ENCODE results near the gene EXOC8. TPM values are rescaled to one million over a fixed set of nuclear protein-coding genes. Genes with fewer than 3 reads are reported as not detected.

EXOC8 gene
- total RNA-seq, 1 donor from 2014 or later, result 12.5 TPM

GRCh38 chr1:231295938-231296337 lies 41.7 kb downstream of the EXOC8 start:
- H3K27ac ChIP-seq (ENCODE audit: low read depth, low read length), result no peak overlapping the region
- H3K27me3 ChIP-seq (ENCODE audit: control insufficient read depth in 3 of 3, insufficient read depth in 3 of 3, low read length in 3 of 3), result no peaks in the 10 kb centered on the region
- no peak overlapping the region for H3K4me3 ChIP-seq (ENCODE audit: low read length in 3 of 3)
- no peak overlapping the region for H3K9ac ChIP-seq (ENCODE audit: low read depth in 1 of 3, low read length in 3 of 3)
- no peaks in the 10 kb centered on the region for H3K36me3 ChIP-seq (ENCODE audit: control insufficient read depth in 3 of 3, insufficient read depth in 3 of 3, low read length in 3 of 3)
- H3K9me3 ChIP-seq (ENCODE audit: control insufficient read depth in 3 of 3, low read length in 3 of 3), result no peaks in the 10 kb centered on the region
- H3K4me1 ChIP-seq (ENCODE audit: control insufficient read depth in 3 of 3, insufficient read depth in 3 of 3, low read length in 3 of 3), result no peaks in the 10 kb centered on the region

GRCh38 chr1:231286603-231287002 lies 51.0 kb downstream of the EXOC8 start:
- Histone ChIP-seq H3K27ac (ENCODE audit: low read depth, low read length) (no peak overlapping the region), H3K9me3 (ENCODE audit: control insufficient read depth in 3 of 3, low read length in 3 of 3) (no peaks in the 10 kb centered on the region), H3K4me1 (ENCODE audit: control insufficient read depth in 3 of 3, insufficient read depth in 3 of 3, low read length in 3 of 3) (no peaks in the 10 kb centered on the region), H3K4me3 (ENCODE audit: low read length in 3 of 3) (no peak overlapping the region), H3K27me3 (ENCODE audit: control insufficient read depth in 3 of 3, insufficient read depth in 3 of 3, low read length in 3 of 3) (no peaks in the 10 kb centered on the region), H3K36me3 (ENCODE audit: control insufficient read depth in 3 of 3, insufficient read depth in 3 of 3, low read length in 3 of 3) (no peaks in the 10 kb centered on the region), H3K9ac (ENCODE audit: low read depth in 1 of 3, low read length in 3 of 3) (no peak overlapping the region)

- Histone ChIP-seq H3K27ac (ENCODE audit: low read depth, low read length) (no peak overlapping the region), H3K36me3 (ENCODE audit: control insufficient read depth in 3 of 3, insufficient read depth in 3 of 3, low read length in 3 of 3) (no peaks in the 10 kb centered on the region), H3K9me3 (ENCODE audit: control insufficient read depth in 3 of 3, low read length in 3 of 3) (no peaks in the 10 kb centered on the region), H3K4me3 (ENCODE audit: low read length in 3 of 3) (no peak overlapping the region), H3K9ac (ENCODE audit: low read depth in 1 of 3, low read length in 3 of 3) (no peak overlapping the region), H3K27me3 (ENCODE audit: control insufficient read depth in 3 of 3, insufficient read depth in 3 of 3, low read length in 3 of 3) (no peaks in the 10 kb centered on the region), H3K4me1 (ENCODE audit: control insufficient read depth in 3 of 3, insufficient read depth in 3 of 3, low read length in 3 of 3) (peaks cover 0 to 2% (median 0%) of the 10 kb centered on the region in 3 donors)
These were observed 53.2 kb downstream of the EXOC8 start for GRCh38 chr1:231284441-231284840.

Other genes with a start within 250 kb of the EXOC8 start
- gene TRIM67, start 175.8 kb downstream of the EXOC8 start, total RNA-seq, result under 0.01 TPM
- gene GNPAT, start 96.6 kb downstream of the EXOC8 start, total RNA-seq, result 58.5 TPM
- gene SPRTN, start 441 bp upstream of the EXOC8 start, total RNA-seq, result 5.7 TPM
- gene EGLN1, start 84.4 kb upstream of the EXOC8 start, total RNA-seq, result 55.3 TPM
- gene TSNAX, start 190.8 kb upstream of the EXOC8 start, total RNA-seq, result 27.7 TPM

All from skeletal muscle tissue (tissue), 4 donors.